GM18909 (cell line): Measurements from ENCODE around the gene WFS1.
A peak's percentile ranks its signal among the peaks of the same experiment; 100 is the strongest.

Experiments used
- ATAC-seq: cut with Tn5 transposase; IDR thresholded peaks from one replicate; pipeline ENCODE4 v1.9.1; 2021; ENCODE audit warnings: mild to moderate bottlenecking; ENCODE audit not compliant: unreplicated experiment, poor library complexity

The WFS1 gene

GRCh38 chr4:6235012-6235411 is 34.6 kb upstream of the WFS1 start:
- ATAC-seq: no peak

DNA sequence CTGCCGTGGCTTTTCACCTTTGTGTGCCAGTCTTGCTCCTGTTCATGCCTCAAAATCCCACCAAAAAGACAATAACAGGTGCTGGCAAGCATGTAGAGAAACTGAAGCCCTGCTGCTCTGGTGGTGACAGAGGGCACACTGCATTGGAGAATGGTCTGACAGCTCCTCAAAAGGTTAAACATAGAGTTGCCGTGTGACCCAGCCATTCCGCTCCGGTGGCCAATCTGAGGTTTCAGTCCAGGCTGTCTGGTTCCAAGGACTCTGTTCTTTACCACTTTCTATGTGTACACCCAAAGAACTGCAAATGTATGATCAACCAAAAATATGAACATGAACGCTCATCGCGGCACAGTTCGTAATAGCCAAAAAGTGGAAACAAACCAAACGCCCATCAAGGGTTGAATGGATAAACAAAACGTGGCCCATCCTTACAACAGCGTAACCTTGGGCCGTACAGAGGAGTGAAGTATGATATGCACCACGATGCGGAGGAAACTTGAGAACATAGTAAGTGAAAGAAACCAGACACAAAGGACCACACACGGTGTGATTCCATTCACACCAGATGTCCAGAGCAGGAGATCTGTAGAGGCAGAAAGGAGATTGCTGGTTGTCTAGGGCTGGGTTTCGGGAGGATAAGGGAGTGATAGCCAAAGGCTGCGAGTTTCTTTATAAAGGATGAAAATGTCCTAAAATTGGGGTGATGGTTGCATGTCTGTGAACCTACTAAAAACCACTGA is 33.6 kb upstream of the WFS1 start:
- no peak for ATAC-seq

GRCh38 chr4:6236816-6237390 is 32.7 kb upstream of the WFS1 start:
- no peak for ATAC-seq

DNA sequence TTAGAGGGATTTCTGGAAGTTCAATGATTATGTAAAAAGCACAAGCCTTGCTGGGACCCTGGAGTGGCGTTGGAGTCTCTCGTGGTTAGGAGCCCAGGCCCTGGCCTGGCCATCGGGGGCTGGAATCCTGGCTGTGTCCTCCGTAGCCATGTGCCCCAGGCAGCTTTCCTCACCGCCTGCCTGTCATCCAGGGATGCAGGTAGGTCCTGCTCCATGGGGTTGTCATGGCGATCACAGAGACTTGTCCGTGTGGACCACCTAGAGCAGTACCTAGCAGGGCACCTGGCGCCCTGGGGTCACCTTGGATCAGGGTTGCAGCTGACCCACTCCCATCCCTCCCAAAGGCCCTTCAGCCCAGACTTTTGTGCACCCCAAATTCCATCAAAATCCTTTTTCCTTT is 30.2 kb upstream of the WFS1 start:
- ATAC-seq: no peak

- no peak for ATAC-seq
Observed at GRCh38 chr4:6239968-6240367, 29.7 kb upstream of the WFS1 start.

- ATAC-seq: no peak
Observed at GRCh38 chr4:6241062-6241845, 28.4 kb upstream of the WFS1 start.

- ATAC-seq: no peak
Observed at GRCh38 chr4:6242271-6243029, 27.2 kb upstream of the WFS1 start.

DNA sequence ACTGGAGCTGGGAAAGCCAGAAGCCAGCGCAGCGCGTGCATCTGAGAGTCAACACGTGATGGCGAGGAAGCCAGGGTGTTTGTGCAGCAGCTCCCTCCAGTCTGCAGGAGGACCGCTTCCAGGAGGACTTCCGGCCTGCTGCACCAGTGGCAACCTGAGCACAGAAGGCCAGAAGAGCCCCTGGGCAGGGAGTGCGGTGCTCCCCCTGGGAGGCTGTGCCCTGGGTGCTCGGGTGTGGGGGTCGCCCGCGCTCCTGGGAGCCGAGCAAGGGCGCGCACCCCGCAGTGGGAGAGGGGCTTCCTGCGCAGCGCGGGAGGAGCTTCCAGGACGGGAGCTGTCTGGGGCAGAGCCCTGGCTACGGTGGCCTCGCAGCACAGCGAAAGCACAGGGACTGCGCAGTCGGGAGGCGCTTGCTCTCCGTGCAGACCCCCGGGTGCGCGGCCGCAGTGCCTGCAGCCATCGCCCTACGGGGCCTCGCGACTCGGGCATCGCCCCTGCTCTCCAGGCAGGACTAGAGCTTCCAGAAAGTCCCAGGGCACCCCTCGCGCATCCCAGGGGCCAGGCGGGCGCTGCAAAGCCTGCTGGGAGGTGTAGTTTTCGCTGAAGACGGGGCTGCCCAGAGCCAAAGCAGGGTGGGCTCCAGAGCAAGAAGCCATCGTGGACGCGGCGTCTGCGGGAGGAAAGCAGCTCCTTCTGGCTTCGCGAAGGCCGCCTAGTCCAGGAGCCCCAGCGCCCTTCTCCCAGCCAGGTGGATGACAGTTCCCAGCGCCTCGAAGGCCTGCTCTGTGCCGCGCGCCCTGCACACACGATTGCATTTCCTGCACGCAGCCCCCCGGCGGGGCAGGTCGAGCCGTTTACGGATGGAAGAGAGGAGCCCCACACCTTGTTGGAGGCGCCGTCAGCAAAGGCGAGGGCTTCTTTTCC is 24.1 kb upstream of the WFS1 start:
- ATAC-seq: no peak

- ATAC-seq: no peak
Observed at GRCh38 chr4:6246170-6246634, 23.4 kb upstream of the WFS1 start.

DNA sequence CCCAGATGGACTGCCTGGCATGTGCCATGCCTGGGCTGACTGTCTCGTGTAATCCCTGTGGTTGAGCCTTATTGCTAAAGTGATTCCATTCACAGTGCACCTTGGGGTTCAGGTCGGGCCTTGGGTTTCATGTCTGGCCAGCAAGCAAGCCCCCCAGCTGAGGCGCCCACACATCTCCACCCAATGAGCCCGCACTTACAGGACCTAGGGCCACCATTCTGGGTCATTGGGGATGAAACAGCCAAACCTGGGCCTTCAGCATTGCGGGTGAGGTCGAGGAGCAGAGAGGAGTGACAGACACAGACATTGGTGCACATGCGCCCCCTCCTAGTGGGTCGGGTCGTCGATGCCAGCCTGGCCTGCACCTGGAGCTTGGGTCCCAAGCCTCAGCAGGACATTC is 21.3 kb upstream of the WFS1 start:
- no peak for ATAC-seq

DNA sequence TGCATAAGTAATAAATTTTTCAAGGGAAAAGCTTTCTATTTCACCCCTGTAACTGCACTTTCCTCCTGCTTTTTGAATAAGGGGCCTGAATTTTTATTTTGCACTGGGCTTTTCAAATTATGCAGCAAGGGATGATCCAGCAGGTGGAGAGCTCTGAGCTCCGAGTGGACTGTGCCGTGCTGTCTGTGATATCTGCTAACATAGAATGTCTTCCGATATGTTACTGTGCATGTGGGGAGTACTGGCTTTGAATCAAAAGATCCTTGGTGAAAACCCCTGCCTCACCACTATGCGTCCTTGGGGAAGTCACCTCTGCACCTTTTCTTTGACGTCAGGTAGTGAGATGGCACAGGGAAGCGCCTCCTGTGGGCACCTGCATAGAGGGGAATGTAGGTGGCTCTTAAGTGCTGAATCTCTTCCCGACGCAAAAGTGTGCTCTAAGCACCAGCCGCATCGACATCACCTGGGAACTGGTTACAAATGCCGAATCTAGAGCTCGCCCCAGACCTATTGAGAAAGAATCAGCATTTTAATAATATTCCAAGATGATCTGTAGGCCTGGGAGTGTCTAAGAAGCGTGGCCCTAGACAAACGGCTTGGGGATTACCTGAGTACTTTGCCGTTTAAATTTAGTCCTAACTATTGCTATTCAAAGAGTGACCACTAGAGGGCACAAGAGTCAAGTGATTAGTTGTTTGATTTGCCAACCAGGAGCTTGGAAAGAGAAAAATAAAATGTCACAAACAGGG is 19.2 kb upstream of the WFS1 start:
- no peak for ATAC-seq

DNA sequence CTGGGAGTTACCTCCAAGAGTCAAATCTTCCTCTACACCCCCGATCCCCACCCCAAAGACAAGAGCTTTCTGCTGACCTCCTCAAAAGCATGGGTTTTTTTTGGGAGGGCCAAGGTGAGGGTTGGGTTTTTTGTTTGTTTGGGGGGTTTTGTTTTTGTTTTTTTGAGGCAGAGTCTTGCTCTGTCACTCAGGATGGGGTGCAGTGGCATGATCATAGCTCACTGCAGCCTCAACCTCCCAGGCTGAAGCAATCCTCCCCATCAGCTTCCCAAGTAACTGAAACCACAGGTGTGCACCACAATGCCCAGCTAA is 18.7 kb upstream of the WFS1 start:
- ATAC-seq: no peak

- no peak for ATAC-seq
Observed at GRCh38 chr4:6251365-6251764, 18.3 kb upstream of the WFS1 start.

- no peak for ATAC-seq
Observed at GRCh38 chr4:6252051-6252450, 17.6 kb upstream of the WFS1 start.

DNA sequence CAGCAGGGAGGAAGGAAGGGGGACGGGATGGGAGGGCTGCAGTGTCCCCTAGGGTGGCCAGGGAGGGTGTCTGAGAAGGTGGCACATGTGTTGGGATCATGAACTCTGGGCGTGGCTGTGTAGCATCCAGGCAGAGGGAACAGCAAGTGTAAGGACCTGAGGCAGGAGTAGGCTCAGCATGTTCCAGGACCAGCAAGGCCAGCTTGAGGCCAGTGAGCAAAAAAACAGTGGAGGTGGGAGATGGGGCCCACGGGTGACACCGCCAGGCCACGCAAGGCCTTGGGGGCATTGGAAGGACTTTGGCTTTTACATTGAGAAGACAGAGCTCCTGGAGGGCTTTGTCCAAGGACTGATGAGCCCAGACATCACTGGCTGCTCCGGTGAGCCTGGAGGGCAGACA is 16.5 kb upstream of the WFS1 start:
- ATAC-seq: no peak

- ATAC-seq: no peak
Observed at GRCh38 chr4:6253961-6254360, 15.7 kb upstream of the WFS1 start.

DNA sequence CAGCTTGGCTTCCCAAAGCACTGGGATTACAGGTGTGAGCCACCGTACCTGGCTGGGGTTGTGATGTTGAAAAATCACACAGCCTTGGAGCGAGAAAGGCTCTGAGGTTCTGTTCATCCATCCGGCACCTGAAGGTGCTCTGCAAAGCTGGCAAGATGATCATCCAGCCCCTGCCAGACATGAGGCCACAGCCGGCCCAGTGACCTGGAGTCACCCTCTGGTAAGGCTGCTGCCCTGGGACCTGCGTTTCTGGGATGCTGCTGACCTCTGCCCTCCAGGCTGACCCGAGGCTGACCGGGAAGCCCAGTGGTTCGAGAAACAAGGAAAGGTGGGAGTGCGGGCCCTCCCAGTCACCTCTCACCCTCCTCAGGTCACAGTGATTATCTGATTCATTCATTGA is 13.5 kb upstream of the WFS1 start:
- no peak for ATAC-seq

DNA sequence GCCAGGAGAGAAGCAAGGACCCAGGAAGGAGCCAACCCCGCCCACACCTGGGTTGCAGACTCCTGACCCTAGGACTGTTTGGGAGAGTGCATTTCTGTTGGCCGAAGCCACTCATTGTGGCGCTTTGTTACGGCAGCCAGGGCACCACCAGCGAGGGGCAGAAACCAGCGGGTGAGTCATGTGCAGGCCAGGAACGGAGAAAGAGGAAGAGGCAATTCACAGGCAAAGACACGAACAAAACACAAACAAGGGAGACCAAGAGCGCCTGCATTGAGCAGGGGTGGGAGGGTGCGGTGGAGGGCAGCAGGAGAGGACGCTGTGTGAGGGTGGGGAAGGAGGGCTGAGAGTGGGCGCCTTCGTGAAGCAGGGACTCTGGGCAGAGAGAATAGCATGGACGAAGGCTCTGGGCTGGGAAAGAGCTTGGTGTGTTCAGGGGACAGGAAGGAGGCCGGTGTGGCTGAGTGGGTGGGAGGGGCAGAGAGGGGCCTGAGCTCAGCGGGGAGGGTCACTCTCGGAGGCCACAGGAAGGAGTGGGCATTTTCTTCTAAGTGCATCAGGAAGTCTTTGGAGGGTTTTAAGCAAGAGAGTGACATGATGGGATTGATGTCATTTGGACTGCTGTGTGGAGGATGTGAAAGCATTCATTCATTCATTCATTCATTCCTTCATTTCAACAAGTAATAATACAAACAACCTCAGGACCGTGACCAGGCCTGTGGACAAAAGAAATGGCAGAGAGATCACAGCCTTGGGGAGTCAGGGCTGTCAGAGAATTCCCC is 12.2 kb upstream of the WFS1 start:
- peak; percentile 51 for ATAC-seq

DNA sequence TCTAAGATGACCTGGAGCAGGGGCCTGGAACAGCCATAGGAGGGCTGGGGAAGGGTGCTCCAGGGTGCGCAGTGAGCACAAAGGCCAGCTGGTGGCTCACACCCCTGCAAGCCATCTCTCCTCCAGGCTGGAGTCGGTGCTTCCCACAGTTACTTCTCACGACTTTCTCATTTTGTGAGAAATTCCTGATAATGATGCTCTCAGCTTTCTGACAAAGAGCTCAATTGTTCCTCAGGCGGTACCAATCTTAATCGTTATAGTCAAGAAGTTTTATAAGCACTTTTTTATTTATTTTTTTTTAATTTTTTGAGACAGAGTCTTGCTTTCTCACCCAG is 11.7 kb upstream of the WFS1 start:
- ATAC-seq: no peak
